GM19324 (cell line): ENCODE measurements around the gene FBXW11.
A peak's percentile ranks its signal among the peaks of the same experiment; 100 is the strongest.
"Not testable (repeated sequence)": the region's sequence is repeated elsewhere in the genome, so short reads cannot be mapped to it uniquely, and the experiment has no call there.

ENCODE experiments used
- ATAC-seq: cut with Tn5 transposase; IDR thresholded peaks from one replicate; pipeline ENCODE4 v1.9.1; 2021; ENCODE audit warnings: mild to moderate bottlenecking, moderate library complexity; ENCODE audit not compliant: unreplicated experiment, low FRiP score

FBXW11 gene

GRCh38 chr5:171956887-171957495 is 49.4 kb downstream of the FBXW11 start:
- no peak for ATAC-seq

- no peak for ATAC-seq
These were observed 50.1 kb downstream of the FBXW11 start for GRCh38 chr5:171956314-171956713.

GRCh38 chr5:171955761-171956160 is 50.7 kb downstream of the FBXW11 start:
- ATAC-seq = no peak

- no peak for ATAC-seq
These were observed 51.7 kb downstream of the FBXW11 start for GRCh38 chr5:171954721-171955120.

GRCh38 chr5:171953860-171954701 is 52.4 kb downstream of the FBXW11 start:
- ATAC-seq = no peak

GRCh38 chr5:171952021-171952420 is 54.4 kb downstream of the FBXW11 start:
- no peak for ATAC-seq

- ATAC-seq = no peak
These were observed 55.2 kb downstream of the FBXW11 start for GRCh38 chr5:171951218-171951617.

GRCh38 chr5:171946000-171946781 is 60.2 kb downstream of the FBXW11 start:
- ATAC-seq = no peak

GRCh38 chr5:171945476-171945875 is 61.0 kb downstream of the FBXW11 start:
- ATAC-seq = no peak

- ATAC-seq = no peak
These were observed 61.4 kb downstream of the FBXW11 start for GRCh38 chr5:171945066-171945465.

- not testable (repeated sequence) for ATAC-seq
These were observed 64.3 kb downstream of the FBXW11 start for GRCh38 chr5:171942112-171942516.

GRCh38 chr5:171941675-171942074 is 64.8 kb downstream of the FBXW11 start:
- not testable (repeated sequence) for ATAC-seq

- ATAC-seq = not testable (repeated sequence)
These were observed 65.2 kb downstream of the FBXW11 start for GRCh38 chr5:171941275-171941674.

- ATAC-seq = no peak
These were observed 66.5 kb downstream of the FBXW11 start for GRCh38 chr5:171939951-171940350.

- no peak for ATAC-seq
These were observed 68.1 kb downstream of the FBXW11 start for GRCh38 chr5:171938358-171938757.

GRCh38 chr5:171937351-171937750 is 69.1 kb downstream of the FBXW11 start:
- ATAC-seq = no peak

- ATAC-seq = no peak
These were observed 71.9 kb downstream of the FBXW11 start for GRCh38 chr5:171934586-171934985.

GRCh38 chr5:171931163-171931562 is 75.3 kb downstream of the FBXW11 start:
- no peak for ATAC-seq

GRCh38 chr5:171927345-171927941 is 79.0 kb downstream of the FBXW11 start:
- ATAC-seq = no peak

- peak; percentile 77 for ATAC-seq
These were observed 80.1 kb downstream of the FBXW11 start for GRCh38 chr5:171926311-171926710.
